Epidermal melanocyte (primary cell): Measurements from ENCODE around the gene ADGRD1.
"Not testable (repeated sequence)": the region's sequence is repeated elsewhere in the genome, so short reads cannot be mapped to it uniquely, and the experiment has no call there.

ENCODE experiments used
- DNase-seq: peaks from one replicate; pipeline ENCODE4 v3.0.0; 2011; ENCODE audit warnings: low spot score; ENCODE audit not compliant: insufficient read length

Gene ADGRD1

GRCh38 chr12:130984183-130985058 lies 30.7 kb downstream of the ADGRD1 start:
- no peak for DNase-seq

GRCh38 chr12:130987151-130987931 lies 33.6 kb downstream of the ADGRD1 start:
- DNase-seq, result no peak

- no peak for DNase-seq
Measured at GRCh38 chr12:130988261-130988660, 34.6 kb downstream of the ADGRD1 start.

GRCh38 chr12:130988751-130989150 lies 35.0 kb downstream of the ADGRD1 start:
- no peak for DNase-seq

- DNase-seq, result no peak
Measured at GRCh38 chr12:130989391-130989790, 35.7 kb downstream of the ADGRD1 start.

GRCh38 chr12:130990034-130990433 lies 36.3 kb downstream of the ADGRD1 start:
- no peak for DNase-seq

GRCh38 chr12:130992448-130992847 lies 38.7 kb downstream of the ADGRD1 start:
- no peak for DNase-seq

GRCh38 chr12:130992979-130993538 lies 39.4 kb downstream of the ADGRD1 start:
- no peak for DNase-seq

- no peak for DNase-seq
Measured at GRCh38 chr12:130993759-130994670, 40.3 kb downstream of the ADGRD1 start.

- no peak for DNase-seq
Measured at GRCh38 chr12:130994821-130995375, 41.2 kb downstream of the ADGRD1 start.

- not testable (repeated sequence) for DNase-seq
Measured at GRCh38 chr12:130995386-130995969, 41.8 kb downstream of the ADGRD1 start.

GRCh38 chr12:130998136-130998535 lies 44.4 kb downstream of the ADGRD1 start:
- DNase-seq, result no peak

- DNase-seq, result no peak
Measured at GRCh38 chr12:131000000-131000486, 46.3 kb downstream of the ADGRD1 start.

GRCh38 chr12:131001493-131001892 lies 47.8 kb downstream of the ADGRD1 start:
- DNase-seq, result no peak

GRCh38 chr12:131002216-131002631 lies 48.5 kb downstream of the ADGRD1 start:
- DNase-seq, result no peak

- no peak for DNase-seq
Measured at GRCh38 chr12:131003036-131003715, 49.5 kb downstream of the ADGRD1 start.

- no peak for DNase-seq
Measured at GRCh38 chr12:131003716-131004045, 50.0 kb downstream of the ADGRD1 start.

- no peak for DNase-seq
Measured at GRCh38 chr12:131004166-131004565, 50.5 kb downstream of the ADGRD1 start.

- DNase-seq, result no peak
Measured at GRCh38 chr12:131005161-131006035, 51.7 kb downstream of the ADGRD1 start.
